ENCODE results near the gene FAM3B.
"Not testable (repeated sequence)": the region's sequence is repeated elsewhere in the genome, so short reads cannot be mapped to it uniquely, and the experiment has no call there.

Gene FAM3B

GRCh38 chr21:41358193-41359166 lies 41.9 kb downstream of the FAM3B start:
- H3K9me3 ChIP-seq (ENCODE audit: control insufficient read depth, low read length): no peaks in the 10 kb centered on the region
- DNase-seq (ENCODE audit: low read depth): no peak
- no peak overlapping the region for H3K4me3 ChIP-seq (ENCODE audit: low read length)
- peaks cover 34% of the 10 kb centered on the region for H3K4me1 ChIP-seq (ENCODE audit: control insufficient read depth, insufficient read depth, low read length)
- H3K9ac ChIP-seq (ENCODE audit: low read length): no peak overlapping the region
- no peaks in the 10 kb centered on the region for H3K27me3 ChIP-seq (replicated peaks; ENCODE audit: control insufficient read depth, insufficient read depth, low read length)
- no peaks in the 10 kb centered on the region for H3K36me3 ChIP-seq (ENCODE audit: control insufficient read depth, insufficient read depth, low read length, severe bottlenecking)

GRCh38 chr21:41359286-41359685 lies 42.7 kb downstream of the FAM3B start:
- H3K36me3 ChIP-seq (ENCODE audit: control insufficient read depth, insufficient read depth, low read length, severe bottlenecking): no peaks in the 10 kb centered on the region
- no peaks in the 10 kb centered on the region for H3K27me3 ChIP-seq (replicated peaks; ENCODE audit: control insufficient read depth, insufficient read depth, low read length)
- H3K4me3 ChIP-seq (ENCODE audit: low read length): no peak overlapping the region
- DNase-seq (ENCODE audit: low read depth): no peak
- no peak overlapping the region for H3K9ac ChIP-seq (ENCODE audit: low read length)
- H3K9me3 ChIP-seq (ENCODE audit: control insufficient read depth, low read length): no peaks in the 10 kb centered on the region
- peaks cover 34% of the 10 kb centered on the region for H3K4me1 ChIP-seq (ENCODE audit: control insufficient read depth, insufficient read depth, low read length)

- not testable (repeated sequence) for H3K9me3 ChIP-seq (ENCODE audit: control insufficient read depth, low read length); DNase-seq (ENCODE audit: low read depth)
Observed at GRCh38 chr21:41359754-41360071, 43.1 kb downstream of the FAM3B start.

GRCh38 chr21:41360072-41360821 lies 43.6 kb downstream of the FAM3B start:
- Histone ChIP-seq H3K27me3 (replicated peaks; ENCODE audit: control insufficient read depth, insufficient read depth, low read length) (no peaks in the 10 kb centered on the region), H3K4me1 (ENCODE audit: control insufficient read depth, insufficient read depth, low read length) (peaks cover 34% of the 10 kb centered on the region), H3K9me3 (ENCODE audit: control insufficient read depth, low read length) (no peaks in the 10 kb centered on the region), H3K36me3 (ENCODE audit: control insufficient read depth, insufficient read depth, low read length, severe bottlenecking) (no peaks in the 10 kb centered on the region), H3K9ac (ENCODE audit: low read length) (peak overlapping the region; percentile 82), H3K4me3 (ENCODE audit: low read length) (no peak overlapping the region)
- peak; percentile 64 for DNase-seq (ENCODE audit: low read depth)

More at GRCh38 chr21:41359754-41360071, 43.1 kb downstream of the FAM3B start:
- not testable (repeated sequence) for H3K27me3 ChIP-seq (replicated peaks; ENCODE audit: control insufficient read depth, insufficient read depth, low read length); H3K36me3 ChIP-seq (ENCODE audit: control insufficient read depth, insufficient read depth, low read length, severe bottlenecking); H3K4me3 ChIP-seq (ENCODE audit: low read length)
- H3K4me1 ChIP-seq (ENCODE audit: control insufficient read depth, insufficient read depth, low read length): peaks cover 34% of the 10 kb centered on the region
- peak overlapping the region; percentile 82 for H3K9ac ChIP-seq (ENCODE audit: low read length)

- Histone ChIP-seq H3K9me3 (ENCODE audit: control insufficient read depth, low read length) (no peaks in the 10 kb centered on the region), H3K27me3 (replicated peaks; ENCODE audit: control insufficient read depth, insufficient read depth, low read length) (no peaks in the 10 kb centered on the region), H3K4me1 (ENCODE audit: control insufficient read depth, insufficient read depth, low read length) (peaks cover 34% of the 10 kb centered on the region), H3K4me3 (ENCODE audit: low read length) (peak overlapping the region; percentile 79), H3K36me3 (ENCODE audit: control insufficient read depth, insufficient read depth, low read length, severe bottlenecking) (no peaks in the 10 kb centered on the region), H3K9ac (ENCODE audit: low read length) (peak overlapping the region; percentile 83)
- DNase-seq (ENCODE audit: low read depth): no peak
Observed at GRCh38 chr21:41361053-41361785, 44.6 kb downstream of the FAM3B start.

GRCh38 chr21:41361786-41362604 lies 45.4 kb downstream of the FAM3B start, which contains the start of gene MX2:
Gene MX2, plus strand, starts transcription at chr21:41362027. Its CDS starts 14,880 bp downstream, at chr21:41376907.
- DNase-seq (ENCODE audit: low read depth): peak; percentile 81
- Histone ChIP-seq H3K27me3 (replicated peaks; ENCODE audit: control insufficient read depth, insufficient read depth, low read length) (no peaks in the 10 kb centered on the region), H3K36me3 (ENCODE audit: control insufficient read depth, insufficient read depth, low read length, severe bottlenecking) (no peaks in the 10 kb centered on the region), H3K9me3 (ENCODE audit: control insufficient read depth, low read length) (no peaks in the 10 kb centered on the region), H3K9ac (ENCODE audit: low read length) (peak within 1 kb of the TSS; percentile 83), H3K4me1 (ENCODE audit: control insufficient read depth, insufficient read depth, low read length) (peaks cover 41% of the 10 kb centered on the region), H3K4me3 (ENCODE audit: low read length) (peak within 1 kb of the TSS; percentile 79)

GRCh38 chr21:41362605-41363369 lies 46.2 kb downstream of the FAM3B start:
- Histone ChIP-seq H3K36me3 (ENCODE audit: control insufficient read depth, insufficient read depth, low read length, severe bottlenecking) (no peaks in the 10 kb centered on the region), H3K27me3 (replicated peaks; ENCODE audit: control insufficient read depth, insufficient read depth, low read length) (no peaks in the 10 kb centered on the region), H3K4me3 (ENCODE audit: low read length) (peak overlapping the region; percentile 79), H3K9ac (ENCODE audit: low read length) (peak overlapping the region; percentile 83), H3K9me3 (ENCODE audit: control insufficient read depth, low read length) (no peaks in the 10 kb centered on the region), H3K4me1 (ENCODE audit: control insufficient read depth, insufficient read depth, low read length) (peaks cover 48% of the 10 kb centered on the region)
- no peak for DNase-seq (ENCODE audit: low read depth)

- no peak for DNase-seq (ENCODE audit: low read depth)
- peak overlapping the region; percentile 79 for H3K4me3 ChIP-seq (ENCODE audit: low read length)
- H3K36me3 ChIP-seq (ENCODE audit: control insufficient read depth, insufficient read depth, low read length, severe bottlenecking): no peaks in the 10 kb centered on the region
- H3K9ac ChIP-seq (ENCODE audit: low read length): no peak overlapping the region
- peaks cover 49% of the 10 kb centered on the region for H3K4me1 ChIP-seq (ENCODE audit: control insufficient read depth, insufficient read depth, low read length)
- no peaks in the 10 kb centered on the region for H3K9me3 ChIP-seq (ENCODE audit: control insufficient read depth, low read length)
- no peaks in the 10 kb centered on the region for H3K27me3 ChIP-seq (replicated peaks; ENCODE audit: control insufficient read depth, insufficient read depth, low read length)
Observed at GRCh38 chr21:41363370-41364270, 47.0 kb downstream of the FAM3B start.

GRCh38 chr21:41364308-41364707 lies 47.7 kb downstream of the FAM3B start:
- H3K9ac ChIP-seq (ENCODE audit: low read length): no peak overlapping the region
- no peaks in the 10 kb centered on the region for H3K27me3 ChIP-seq (replicated peaks; ENCODE audit: control insufficient read depth, insufficient read depth, low read length)
- H3K4me3 ChIP-seq (ENCODE audit: low read length): no peak overlapping the region
- H3K36me3 ChIP-seq (ENCODE audit: control insufficient read depth, insufficient read depth, low read length, severe bottlenecking): no peaks in the 10 kb centered on the region
- H3K9me3 ChIP-seq (ENCODE audit: control insufficient read depth, low read length): no peaks in the 10 kb centered on the region
- DNase-seq (ENCODE audit: low read depth): no peak
- peaks cover 56% of the 10 kb centered on the region for H3K4me1 ChIP-seq (ENCODE audit: control insufficient read depth, insufficient read depth, low read length)
